CD4-positive, CD25-positive, alpha-beta regulatory T cell (primary cell): Measurements from ENCODE around the gene PIEZO1. TPM values are rescaled to one million over a fixed set of nuclear protein-coding genes. Genes with fewer than 3 reads are reported as not detected.

Source experiments
- polyA plus RNA-seq, 4 donors: library from polyadenylated mRNA; unstranded; fragments of 300-500 nt; fragmentation: Illumina TruSeq; gene quantifications; one replicate each; pipeline ENCODE4 v1.2.3, GENCODE V29; 2021
- total RNA-seq: library from RNA; stranded (reverse); gene quantifications from one replicate; pipeline ENCODE4 v1.2.3, GENCODE V29; 2022

Gene PIEZO1
- total and polyA plus RNA-seq, 5 donors from 2014 or later = 18.1 to 337 (median 20.2) TPM

Other genes with a start within 250 kb of the PIEZO1 start
- gene ZC3H18, start 214.8 kb downstream of the PIEZO1 start, total RNA-seq = 162 TPM
- 10 to 100 TPM; 10.9 to 15.3 (median 12.8) TPM for gene ZC3H18, start 214.8 kb downstream of the PIEZO1 start, polyA plus RNA-seq
- 1.2 TPM for gene IL17C, start 146.6 kb downstream of the PIEZO1 start, total RNA-seq
- gene IL17C, start 146.6 kb downstream of the PIEZO1 start, polyA plus RNA-seq = not detected
- gene CYBA, start 134.2 kb downstream of the PIEZO1 start, total RNA-seq = 351 TPM
- 100 to 1,000 TPM; 707 to 964 (median 782) TPM for gene CYBA, start 134.2 kb downstream of the PIEZO1 start, polyA plus RNA-seq
- 59.7 TPM for gene MVD, start 122.1 kb downstream of the PIEZO1 start, total RNA-seq
- 10 to 100 TPM; 19.6 to 27.8 (median 21.9) TPM for gene MVD, start 122.1 kb downstream of the PIEZO1 start, polyA plus RNA-seq
- 10.4 TPM for gene SNAI3, start 98.7 kb downstream of the PIEZO1 start, total RNA-seq
- gene SNAI3, start 98.7 kb downstream of the PIEZO1 start, polyA plus RNA-seq = 10 to 100 TPM; 13.5 to 17.4 (median 16.5) TPM
- gene RNF166, start 78.8 kb downstream of the PIEZO1 start, total RNA-seq = 420 TPM
- 100 to 1,000 TPM in 1 of 4 donors, 10 to 100 TPM in 3; 63.6 to 118 (median 97.3) TPM for gene RNF166, start 78.8 kb downstream of the PIEZO1 start, polyA plus RNA-seq
- gene CTU2, start 78.7 kb downstream of the PIEZO1 start, total RNA-seq = 26.0 TPM
- gene CTU2, start 78.7 kb downstream of the PIEZO1 start, polyA plus RNA-seq = 10 to 100 TPM; 11.8 to 14.0 (median 12.6) TPM
- gene CDT1, start 18.6 kb upstream of the PIEZO1 start, total RNA-seq = 4.8 TPM
- 1 to 10 TPM in 2 of 4 donors, under 1 TPM in 2; 0.60 to 1.4 (median 1.2) TPM for gene CDT1, start 18.6 kb upstream of the PIEZO1 start, polyA plus RNA-seq
- 145 TPM for gene APRT, start 26.7 kb upstream of the PIEZO1 start, total RNA-seq
- 100 to 1,000 TPM; 370 to 489 (median 443) TPM for gene APRT, start 26.7 kb upstream of the PIEZO1 start, polyA plus RNA-seq
- 63.1 TPM for gene GALNS, start 71.7 kb upstream of the PIEZO1 start, total RNA-seq
- gene GALNS, start 71.7 kb upstream of the PIEZO1 start, polyA plus RNA-seq = 10 to 100 TPM in 3 of 4 donors, 1 to 10 TPM in 1; 8.1 to 13.9 (median 11.3) TPM
- 49.5 TPM for gene TRAPPC2L, start 71.9 kb upstream of the PIEZO1 start, total RNA-seq
- 100 to 1,000 TPM; 111 to 164 (median 131) TPM for gene TRAPPC2L, start 71.9 kb upstream of the PIEZO1 start, polyA plus RNA-seq
- gene PABPN1L, start 81.4 kb upstream of the PIEZO1 start, total RNA-seq = not detected
- gene PABPN1L, start 81.4 kb upstream of the PIEZO1 start, polyA plus RNA-seq = not detected
- 1.3 TPM for gene CBFA2T3, start 192.0 kb upstream of the PIEZO1 start, total RNA-seq
- gene CBFA2T3, start 192.0 kb upstream of the PIEZO1 start, polyA plus RNA-seq = under 1 TPM in 1 of 4 donors, not detected in 3; 0.25 TPM